Neural cell (in vitro differentiated cells): ENCODE data around the gene ZMAT5. TPM values are rescaled to one million over a fixed set of nuclear protein-coding genes. Genes with fewer than 3 reads are reported as not detected.

Source experiments
- H2AFZ ChIP-seq: fragments of 200-600, 300-800 bp; sonication (generic), shearing (Covaris generic); 2 replicates; pipeline ENCODE4 v1.6.0; 2014; ENCODE audit warnings: low read depth, mild to moderate bottlenecking, antibody characterized with exemption, low read length, moderate library complexity
- H3F3A ChIP-seq: fragments of 200-600 bp; shearing (Covaris generic); 2 replicates; pipeline ENCODE4 v1.6.1; 2016; ENCODE audit warnings: mild to moderate bottlenecking, moderate library complexity, mixed read lengths, antibody characterized with exemption, low read length; ENCODE audit not compliant: insufficient read depth, poor library complexity, severe bottlenecking
- H3K27ac ChIP-seq: fragments of 200-600, 300-800 bp; sonication (generic), shearing (Covaris generic); 2 replicates; pipeline ENCODE4 v1.5.1; 2014; ENCODE audit warnings: mild to moderate bottlenecking, low read length, moderate library complexity
- H3K27me3 ChIP-seq: fragments of 300-800, 200-600 bp; sonication (generic), shearing (Covaris generic); 2 replicates; pipeline ENCODE4 v1.6.0; 2014; ENCODE audit warnings: mild to moderate bottlenecking, low read depth, low read length, moderate library complexity; ENCODE audit not compliant: insufficient read depth
- H3K36me3 ChIP-seq: fragments of 300-800, 200-600 bp; sonication (generic), shearing (Covaris generic); 2 replicates; pipeline ENCODE4 v1.5.1; 2014; ENCODE audit warnings: mild to moderate bottlenecking, antibody characterized with exemption, low read length, moderate library complexity; ENCODE audit not compliant: insufficient read depth
- H3K4me2 ChIP-seq: fragments of 300-800, 200-600 bp; sonication (generic), shearing (Covaris generic); 2 replicates; pipeline ENCODE4 v1.6.0; 2014; ENCODE audit warnings: mild to moderate bottlenecking, low read length
- H3K4me3 ChIP-seq: fragments of 300-800, 200-600 bp; sonication (generic), shearing (Covaris generic); 2 replicates; pipeline ENCODE4 v1.5.1; 2014; ENCODE audit warnings: mild to moderate bottlenecking, low read length, moderate library complexity
- H3K79me2 ChIP-seq: fragments of 200-600 bp; shearing (Covaris generic); replicated peaks from 2 replicates; pipeline ENCODE4 v1.6.0; 2014; ENCODE audit warnings: mild to moderate bottlenecking, low read length, moderate library complexity; ENCODE audit not compliant: insufficient read depth
- H3K9ac ChIP-seq: fragments of 300-800, 200-600 bp; sonication (generic), shearing (Covaris generic); 2 replicates; pipeline ENCODE4 v1.6.1; 2016; ENCODE audit warnings: mild to moderate bottlenecking, low read length, mixed read lengths
- H3K9me2 ChIP-seq: fragments of 200-600 bp; shearing (Covaris generic); 2 replicates; pipeline ENCODE4 v1.6.1; 2016; ENCODE audit warnings: mild to moderate bottlenecking, low read length, mixed read lengths; ENCODE audit not compliant: insufficient read depth
- H3K9me3 ChIP-seq: fragments of 200-600, 300-800 bp; sonication (generic), shearing (Covaris generic); 2 replicates; pipeline ENCODE4 v1.6.1; 2016; ENCODE audit warnings: mild to moderate bottlenecking, mixed run types, low read length, moderate library complexity, mixed read lengths
- H4K20me1 ChIP-seq: fragments of 200-600 bp; shearing (Covaris generic); 2 replicates; pipeline ENCODE4 v1.6.1; 2016; ENCODE audit warnings: mild to moderate bottlenecking, mixed run types; ENCODE audit not compliant: insufficient read depth
- EP300 ChIP-seq: fragments of 450-650 bp; conservative IDR thresholded peaks from 2 replicates; pipeline ENCODE4 v1.6.1; 2014; ENCODE audit warnings: antibody characterized with exemption, mild to moderate bottlenecking, moderate library complexity; ENCODE audit not compliant: poor library complexity, severe bottlenecking
- EZH2 ChIP-seq: fragments of 200-600, 300-800 bp; shearing (Covaris generic), sonication (generic); IDR thresholded peaks from 2 replicates; pipeline ENCODE4 v1.6.1; 2014; ENCODE audit warnings: antibody characterized with exemption, low read length, borderline replicate concordance, mild to moderate bottlenecking; ENCODE audit not compliant: insufficient read depth, poor library complexity, severe bottlenecking
- MXI1 ChIP-seq: fragments of 450-650 bp; conservative IDR thresholded peaks from 2 replicates; pipeline ENCODE4 v1.6.1; 2014; ENCODE audit warnings: antibody characterized with exemption, mild to moderate bottlenecking; ENCODE audit not compliant: poor library complexity, severe bottlenecking
- POLR2AphosphoS5 ChIP-seq: IDR thresholded peaks from 2 replicates; pipeline ENCODE4 v1.6.1; 2012
- RAD21 ChIP-seq: fragments of 450-650 bp; conservative IDR thresholded peaks from 2 replicates; pipeline ENCODE4 v1.6.1; 2014; ENCODE audit warnings: antibody characterized with exemption, mild to moderate bottlenecking, moderate library complexity
- REST ChIP-seq: IDR thresholded peaks from 2 replicates; pipeline ENCODE4 v1.6.1; 2012; ENCODE audit warnings: borderline replicate concordance
- SMC3 ChIP-seq: fragments of 450-650 bp; conservative IDR thresholded peaks from 2 replicates; pipeline ENCODE4 v1.6.1; 2014; ENCODE audit warnings: antibody characterized with exemption, mild to moderate bottlenecking, moderate library complexity; ENCODE audit not compliant: poor library complexity
- TAF1 ChIP-seq: IDR thresholded peaks from 2 replicates; pipeline ENCODE4 v1.6.1; 2012; ENCODE audit warnings: low read depth
- polyA plus RNA-seq: library from polyadenylated mRNA; depleted of rRNA; stranded (reverse); fragments of >200 nt; gene quantifications from 2 replicates; pipeline ENCODE4 v1.2.3, GENCODE V29; 2014
- TF ChIP-seq, protein P1 (sequence below): fragments of 450-650 bp; IDR thresholded peaks from 2 replicates; pipeline ENCODE4 v1.5.1; 2014; ENCODE audit warnings: antibody characterized with exemption, mild to moderate bottlenecking, moderate library complexity; ENCODE audit not compliant: poor library complexity, severe bottlenecking

ZMAT5 gene
- polyA plus RNA-seq, 1 donor from 2014 or later = 54.9 TPM

- H3K4me2 ChIP-seq = no peak overlapping the region
Measured at GRCh38 chr22:29702931-29703501, 63.8 kb downstream of the ZMAT5 start.

GRCh38 chr22:29702000-29702930 lies 64.5 kb downstream of the ZMAT5 start:
- Histone ChIP-seq H3F3A (no peaks in the 10 kb centered on the region), H3K9me2 (no peaks in the 10 kb centered on the region), H3K36me3 (no peaks in the 10 kb centered on the region), H3K4me3 (no peak overlapping the region), H2AFZ (no peak overlapping the region), H3K27me3 (no peaks in the 10 kb centered on the region), H3K79me2 (no peaks in the 10 kb centered on the region), H4K20me1 (no peaks in the 10 kb centered on the region), H3K27ac (no peak overlapping the region), H3K4me2 (no peak overlapping the region), H3K9me3 (no peaks in the 10 kb centered on the region), H3K9ac (no peak overlapping the region)
- no peak for TF ChIP-seq MXI1
- no peak for TF ChIP-seq SMC3

More at GRCh38 chr22:29702931-29703501, 63.8 kb downstream of the ZMAT5 start:
- no peaks in the 10 kb centered on the region for H3K36me3 ChIP-seq
- H3K4me3 ChIP-seq = no peak overlapping the region
- H3K9me2 ChIP-seq = no peaks in the 10 kb centered on the region
- no peaks in the 10 kb centered on the region for H3K9me3 ChIP-seq
- TF ChIP-seq, protein P1, sequence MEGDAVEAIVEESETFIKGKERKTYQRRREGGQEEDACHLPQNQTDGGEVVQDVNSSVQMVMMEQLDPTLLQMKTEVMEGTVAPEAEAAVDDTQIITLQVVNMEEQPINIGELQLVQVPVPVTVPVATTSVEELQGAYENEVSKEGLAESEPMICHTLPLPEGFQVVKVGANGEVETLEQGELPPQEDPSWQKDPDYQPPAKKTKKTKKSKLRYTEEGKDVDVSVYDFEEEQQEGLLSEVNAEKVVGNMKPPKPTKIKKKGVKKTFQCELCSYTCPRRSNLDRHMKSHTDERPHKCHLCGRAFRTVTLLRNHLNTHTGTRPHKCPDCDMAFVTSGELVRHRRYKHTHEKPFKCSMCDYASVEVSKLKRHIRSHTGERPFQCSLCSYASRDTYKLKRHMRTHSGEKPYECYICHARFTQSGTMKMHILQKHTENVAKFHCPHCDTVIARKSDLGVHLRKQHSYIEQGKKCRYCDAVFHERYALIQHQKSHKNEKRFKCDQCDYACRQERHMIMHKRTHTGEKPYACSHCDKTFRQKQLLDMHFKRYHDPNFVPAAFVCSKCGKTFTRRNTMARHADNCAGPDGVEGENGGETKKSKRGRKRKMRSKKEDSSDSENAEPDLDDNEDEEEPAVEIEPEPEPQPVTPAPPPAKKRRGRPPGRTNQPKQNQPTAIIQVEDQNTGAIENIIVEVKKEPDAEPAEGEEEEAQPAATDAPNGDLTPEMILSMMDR = no peak
- TF ChIP-seq EP300 (no peak), TAF1 (no peak), REST (no peak), RAD21 (no peak), SMC3 (no peak), MXI1 (no peak), POLR2AphosphoS5 (no peak), EZH2 (no peak)
- H3F3A ChIP-seq = no peaks in the 10 kb centered on the region
- no peaks in the 10 kb centered on the region for H3K79me2 ChIP-seq
- no peaks in the 10 kb centered on the region for H3K27me3 ChIP-seq
- no peak overlapping the region for H3K27ac ChIP-seq
- no peak overlapping the region for H3K9ac ChIP-seq
- no peaks in the 10 kb centered on the region for H4K20me1 ChIP-seq
- H2AFZ ChIP-seq = no peak overlapping the region
